ENCODE measurements around the gene KPNA4. TPM values are rescaled to one million over a fixed set of nuclear protein-coding genes. Genes with fewer than 3 reads are reported as not detected.

KPNA4 gene
- total RNA-seq, 4 donors from 2014 or later = 25.7 to 43.6 (median 33.7) TPM

DNA sequence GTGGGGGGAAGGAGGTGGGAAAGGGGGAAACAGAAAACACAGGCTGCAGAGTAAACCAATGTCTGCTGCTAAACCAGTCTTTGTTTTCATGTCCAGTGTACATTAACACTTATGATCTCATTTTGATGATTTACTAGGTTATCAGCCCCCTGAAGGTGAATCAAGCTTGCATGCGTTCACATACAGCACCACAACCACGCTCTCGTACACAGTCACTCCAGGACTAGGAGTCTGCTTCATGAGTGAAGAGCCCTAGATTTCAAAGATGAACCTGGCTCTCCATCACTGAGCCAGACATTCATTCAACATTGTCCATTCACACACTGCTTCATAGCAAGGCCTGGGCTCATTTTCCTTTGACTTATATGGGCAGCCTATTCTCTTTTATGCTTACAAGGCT lies 64.0 kb downstream of the KPNA4 start:
- DNase-seq (ENCODE audit: low spot score) = no peak
- ATAC-seq (ENCODE audit: low FRiP score) = no peak
- TF ChIP-seq, protein P1, sequence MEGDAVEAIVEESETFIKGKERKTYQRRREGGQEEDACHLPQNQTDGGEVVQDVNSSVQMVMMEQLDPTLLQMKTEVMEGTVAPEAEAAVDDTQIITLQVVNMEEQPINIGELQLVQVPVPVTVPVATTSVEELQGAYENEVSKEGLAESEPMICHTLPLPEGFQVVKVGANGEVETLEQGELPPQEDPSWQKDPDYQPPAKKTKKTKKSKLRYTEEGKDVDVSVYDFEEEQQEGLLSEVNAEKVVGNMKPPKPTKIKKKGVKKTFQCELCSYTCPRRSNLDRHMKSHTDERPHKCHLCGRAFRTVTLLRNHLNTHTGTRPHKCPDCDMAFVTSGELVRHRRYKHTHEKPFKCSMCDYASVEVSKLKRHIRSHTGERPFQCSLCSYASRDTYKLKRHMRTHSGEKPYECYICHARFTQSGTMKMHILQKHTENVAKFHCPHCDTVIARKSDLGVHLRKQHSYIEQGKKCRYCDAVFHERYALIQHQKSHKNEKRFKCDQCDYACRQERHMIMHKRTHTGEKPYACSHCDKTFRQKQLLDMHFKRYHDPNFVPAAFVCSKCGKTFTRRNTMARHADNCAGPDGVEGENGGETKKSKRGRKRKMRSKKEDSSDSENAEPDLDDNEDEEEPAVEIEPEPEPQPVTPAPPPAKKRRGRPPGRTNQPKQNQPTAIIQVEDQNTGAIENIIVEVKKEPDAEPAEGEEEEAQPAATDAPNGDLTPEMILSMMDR (IDR thresholded peaks at IDR 0.05) = no peak

GRCh38 chr3:160498202-160498601 lies 67.2 kb downstream of the KPNA4 start:
- TF ChIP-seq, protein P1 (IDR thresholded peaks at IDR 0.05) = no peak
- no peak for ATAC-seq (ENCODE audit: low FRiP score)
- no peak for DNase-seq (ENCODE audit: low spot score)

GRCh38 chr3:160490166-160490565 lies 75.2 kb downstream of the KPNA4 start:
- TF ChIP-seq, protein P1 (IDR thresholded peaks at IDR 0.05) = no peak
- ATAC-seq (ENCODE audit: low FRiP score) = no peak
- no peak for DNase-seq (ENCODE audit: low spot score)

DNA sequence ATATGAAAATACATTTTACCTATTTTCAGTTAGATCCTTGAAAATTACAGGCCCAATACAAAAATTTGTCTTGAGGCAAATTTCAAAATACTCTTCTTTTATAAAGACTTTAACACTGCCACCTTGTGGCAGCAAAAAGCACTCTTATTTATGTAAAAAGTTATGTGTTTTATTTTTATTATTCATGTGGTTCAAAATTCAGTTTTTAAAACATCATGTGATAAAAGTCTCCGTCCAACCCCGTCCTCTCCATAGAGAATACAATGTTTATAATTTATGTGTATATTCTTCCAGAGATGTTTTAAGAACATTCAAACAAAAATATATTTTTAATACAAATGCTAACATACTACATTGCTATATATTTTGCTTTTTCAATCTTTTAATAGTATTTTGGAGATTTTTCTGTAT lies 78.9 kb downstream of the KPNA4 start:
- TF ChIP-seq, protein P1 (IDR thresholded peaks at IDR 0.05) = no peak
- ATAC-seq (ENCODE audit: low FRiP score) (no peak), DNase-seq (ENCODE audit: low spot score) (no peak)

DNA sequence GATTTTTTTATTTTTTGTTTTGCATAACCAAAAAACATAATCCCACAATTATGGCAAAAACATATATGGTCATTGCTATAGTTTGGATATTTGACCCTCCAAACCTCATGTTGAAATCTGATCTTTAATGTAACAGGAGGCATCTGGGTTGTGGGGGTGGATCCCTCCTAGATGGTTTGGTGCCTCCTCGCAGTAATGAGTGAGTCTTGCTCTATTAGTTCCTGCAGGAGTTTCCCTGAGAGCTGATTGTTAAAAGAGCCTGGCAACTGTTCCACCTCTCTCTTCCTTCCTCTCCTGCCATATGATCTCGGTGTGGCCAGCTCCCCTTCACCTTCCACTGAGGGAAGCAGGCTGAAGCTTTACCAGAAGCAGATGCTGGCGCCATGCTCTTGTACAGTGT lies 82.6 kb downstream of the KPNA4 start:
- DNase-seq (ENCODE audit: low spot score) = no peak
- TF ChIP-seq, protein P1 (IDR thresholded peaks at IDR 0.05) = no peak
- no peak for ATAC-seq (ENCODE audit: low FRiP score)

- no peak for DNase-seq (ENCODE audit: low spot score)
- no peak for ATAC-seq (ENCODE audit: low FRiP score)
- TF ChIP-seq, protein P1 (IDR thresholded peaks at IDR 0.05) = no peak
These were observed 83.5 kb downstream of the KPNA4 start for GRCh38 chr3:160481856-160482255.

- DNase-seq (ENCODE audit: low spot score) = no peak
- ATAC-seq (ENCODE audit: low FRiP score) = no peak
- TF ChIP-seq, protein P1 (IDR thresholded peaks at IDR 0.05) = no peak
These were observed 84.4 kb downstream of the KPNA4 start for GRCh38 chr3:160480931-160481330.
